ENCODE measurements around the gene SAMD9L.
"Not testable (repeated sequence)": the region's sequence is repeated elsewhere in the genome, so short reads cannot be mapped to it uniquely, and the experiment has no call there.

The SAMD9L gene

GRCh38 chr7:93145354-93145753, 2.8 kb downstream of the SAMD9L start:
- no peak for DNase-seq

- DNase-seq: no peak
Measured at GRCh38 chr7:93142127-93142526, 6.1 kb downstream of the SAMD9L start.

- DNase-seq: no peak
Measured at GRCh38 chr7:93140582-93141191, 7.5 kb downstream of the SAMD9L start.

- DNase-seq: no peak
Measured at GRCh38 chr7:93138576-93138975, 9.6 kb downstream of the SAMD9L start.

- DNase-seq: no peak
Measured at GRCh38 chr7:93133005-93133404, 15.2 kb downstream of the SAMD9L start.

GRCh38 chr7:93132216-93132615, 16.0 kb downstream of the SAMD9L start:
- DNase-seq: no peak

- DNase-seq: not testable (repeated sequence)
Measured at GRCh38 chr7:93126954-93127353, 21.2 kb downstream of the SAMD9L start.

- not testable (repeated sequence) for DNase-seq
Measured at GRCh38 chr7:93123532-93123931, 24.7 kb downstream of the SAMD9L start.

GRCh38 chr7:93120592-93121549, 27.3 kb downstream of the SAMD9L start:
- DNase-seq: no peak

GRCh38 chr7:93119191-93119905, 28.8 kb downstream of the SAMD9L start:
- DNase-seq: no peak

GRCh38 chr7:93117852-93118530, 30.2 kb downstream of the SAMD9L start, which contains the start of gene SAMD9:
Gene SAMD9 (minus strand): TSS chr7:93117979. CDS start chr7:93106097, 11,882 bp downstream.
- DNase-seq: peak; percentile 37 to 38

GRCh38 chr7:93117327-93117726, 30.9 kb downstream of the SAMD9L start:
- no peak for DNase-seq

GRCh38 chr7:93115796-93116195, 32.4 kb downstream of the SAMD9L start:
- no peak for DNase-seq

GRCh38 chr7:93108003-93108402, 40.2 kb downstream of the SAMD9L start:
- no peak for DNase-seq

- no peak for DNase-seq
Measured at GRCh38 chr7:93097388-93097787, 50.8 kb downstream of the SAMD9L start.

GRCh38 chr7:93092757-93093370, 55.3 kb downstream of the SAMD9L start:
- DNase-seq: no peak

All from activated CD4-positive, alpha-beta T cell treated with anti-CD3 and anti-CD28 coated beads, Interleukin-2, amount 50 U/mL, for 4 hours (primary cell).